Measurements from ENCODE around the gene ERC2.

The ERC2 gene

DNA sequence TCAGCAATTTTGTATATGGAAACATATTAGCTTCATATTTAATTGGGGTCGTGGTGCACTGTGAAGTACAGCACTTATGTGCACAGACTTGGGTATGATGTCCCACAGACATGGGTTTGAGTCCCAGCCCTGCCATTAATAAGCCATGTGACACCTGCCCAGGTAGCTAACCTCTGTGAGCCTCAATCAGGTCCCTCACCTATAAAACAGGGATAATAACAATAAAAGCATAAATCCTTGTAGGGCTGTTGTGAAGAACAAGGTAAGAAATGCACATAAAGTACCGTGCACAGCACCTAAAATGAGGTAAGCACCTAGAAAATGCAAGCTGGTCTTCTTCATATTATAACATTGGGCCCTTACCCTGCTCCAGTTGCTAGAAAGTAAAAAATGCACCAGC lies 807.6 kb downstream of the ERC2 start:
- Histone ChIP-seq H2AFZ (ENCODE audit: low read depth, low read length, severe bottlenecking) (no peak overlapping the region), H3K79me2 (ENCODE audit: insufficient read depth, low read length) (no peaks in the 10 kb centered on the region), H4K20me1 (ENCODE audit: low read depth, low read length) (no peaks in the 10 kb centered on the region), H3K27ac (ENCODE audit: low read depth, low read length) (no peak overlapping the region), H3K36me3 (ENCODE audit: low read length) (no peaks in the 10 kb centered on the region), H3K9ac (ENCODE audit: low read length) (no peak overlapping the region), H3K27me3 (ENCODE audit: low read length) (no peaks in the 10 kb centered on the region), H3F3A (ENCODE audit: insufficient read depth) (no peaks in the 10 kb centered on the region), H3K9me2 (replicated peaks; ENCODE audit: insufficient read depth, low read length) (no peaks in the 10 kb centered on the region), H3K4me3 (ENCODE audit: insufficient read depth, low read length, poor library complexity, severe bottlenecking) (no peak overlapping the region), H3K9me3 (ENCODE audit: insufficient read depth, low read length) (no peaks in the 10 kb centered on the region), H3K4me2 (ENCODE audit: low read depth, low read length, poor library complexity, severe bottlenecking) (no peak overlapping the region)
- TF ChIP-seq EZH2phosphoT487 (conservative IDR thresholded peaks at IDR 0.05; ENCODE audit: low read length), result no peak
- TF ChIP-seq, protein P1, sequence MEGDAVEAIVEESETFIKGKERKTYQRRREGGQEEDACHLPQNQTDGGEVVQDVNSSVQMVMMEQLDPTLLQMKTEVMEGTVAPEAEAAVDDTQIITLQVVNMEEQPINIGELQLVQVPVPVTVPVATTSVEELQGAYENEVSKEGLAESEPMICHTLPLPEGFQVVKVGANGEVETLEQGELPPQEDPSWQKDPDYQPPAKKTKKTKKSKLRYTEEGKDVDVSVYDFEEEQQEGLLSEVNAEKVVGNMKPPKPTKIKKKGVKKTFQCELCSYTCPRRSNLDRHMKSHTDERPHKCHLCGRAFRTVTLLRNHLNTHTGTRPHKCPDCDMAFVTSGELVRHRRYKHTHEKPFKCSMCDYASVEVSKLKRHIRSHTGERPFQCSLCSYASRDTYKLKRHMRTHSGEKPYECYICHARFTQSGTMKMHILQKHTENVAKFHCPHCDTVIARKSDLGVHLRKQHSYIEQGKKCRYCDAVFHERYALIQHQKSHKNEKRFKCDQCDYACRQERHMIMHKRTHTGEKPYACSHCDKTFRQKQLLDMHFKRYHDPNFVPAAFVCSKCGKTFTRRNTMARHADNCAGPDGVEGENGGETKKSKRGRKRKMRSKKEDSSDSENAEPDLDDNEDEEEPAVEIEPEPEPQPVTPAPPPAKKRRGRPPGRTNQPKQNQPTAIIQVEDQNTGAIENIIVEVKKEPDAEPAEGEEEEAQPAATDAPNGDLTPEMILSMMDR (IDR thresholded peaks at IDR 0.05; ENCODE audit: insufficient read depth, low read length, poor library complexity, severe bottlenecking), result no peak

DNA sequence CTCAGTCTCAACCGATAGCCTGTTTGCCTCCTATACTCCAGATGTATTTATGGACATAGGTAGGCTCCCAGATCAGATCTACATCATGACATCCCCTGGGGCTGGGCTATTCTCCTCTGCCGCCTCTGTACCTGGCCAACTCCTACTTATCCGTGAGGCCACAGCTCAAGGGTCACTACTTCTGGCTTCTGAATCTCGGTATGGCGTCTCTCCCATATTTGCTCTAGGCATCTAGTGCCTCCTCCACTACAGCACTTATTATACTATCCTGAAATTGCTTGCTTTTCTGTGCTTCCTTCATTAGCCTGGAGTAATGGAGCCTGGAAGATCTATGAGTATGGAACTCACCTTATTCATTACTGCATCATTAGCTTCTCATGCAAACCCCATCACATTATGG lies 808.6 kb downstream of the ERC2 start:
- H3K4me2 ChIP-seq (ENCODE audit: low read depth, low read length, poor library complexity, severe bottlenecking), result no peak overlapping the region
- TF ChIP-seq EZH2phosphoT487 (conservative IDR thresholded peaks at IDR 0.05; ENCODE audit: low read length), result no peak
- TF ChIP-seq, protein P1 (IDR thresholded peaks at IDR 0.05; ENCODE audit: insufficient read depth, low read length, poor library complexity, severe bottlenecking), result no peak

DNA sequence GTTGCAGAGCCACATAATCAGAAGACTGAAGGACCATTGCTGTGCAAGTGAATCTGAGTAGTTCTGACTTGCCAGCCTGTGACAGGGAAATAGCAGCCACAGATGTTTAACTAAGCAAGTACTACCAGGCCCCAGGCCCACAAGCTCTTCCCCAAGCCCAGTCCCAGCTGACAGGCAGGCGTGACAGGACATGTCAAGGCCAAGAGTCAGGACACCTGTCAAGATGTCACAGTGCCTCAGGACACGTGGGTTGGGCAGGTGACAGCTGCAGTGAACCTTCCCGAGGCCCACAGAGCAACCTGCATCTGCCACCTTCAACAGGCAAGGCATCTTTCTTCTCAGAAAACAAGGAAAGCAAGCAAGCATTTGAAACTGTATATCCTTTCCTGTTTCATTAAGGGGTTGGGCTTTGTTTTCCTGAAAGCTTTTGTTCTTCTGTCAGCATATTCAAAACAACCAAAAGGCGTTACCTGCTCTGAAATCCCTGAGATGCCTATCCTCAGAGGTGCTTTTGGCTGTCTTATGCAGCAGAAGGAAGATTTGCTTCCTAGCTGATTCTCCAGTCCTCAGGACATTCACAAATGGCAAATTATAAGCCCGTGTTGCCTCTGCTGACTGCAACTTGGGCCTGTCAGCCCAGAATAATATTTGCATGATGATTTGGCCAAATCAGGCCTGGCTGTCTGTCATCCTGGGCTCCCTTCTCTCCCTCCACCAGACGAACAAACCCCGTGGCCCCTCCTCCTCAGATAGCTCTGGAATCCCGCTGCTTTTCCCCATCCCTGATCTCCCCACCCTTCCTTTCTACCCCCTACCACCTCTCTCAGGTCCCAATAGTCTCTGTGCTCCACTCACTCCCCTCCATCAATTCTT lies 809.3 kb downstream of the ERC2 start:
- Histone ChIP-seq H3K79me2 (ENCODE audit: insufficient read depth, low read length) (no peaks in the 10 kb centered on the region), H4K20me1 (ENCODE audit: low read depth, low read length) (no peaks in the 10 kb centered on the region), H3K4me3 (ENCODE audit: insufficient read depth, low read length, poor library complexity, severe bottlenecking) (no peak overlapping the region), H3K4me2 (ENCODE audit: low read depth, low read length, poor library complexity, severe bottlenecking) (no peak overlapping the region), H2AFZ (ENCODE audit: low read depth, low read length, severe bottlenecking) (no peak overlapping the region), H3F3A (ENCODE audit: insufficient read depth) (no peaks in the 10 kb centered on the region), H3K9me2 (replicated peaks; ENCODE audit: insufficient read depth, low read length) (no peaks in the 10 kb centered on the region), H3K36me3 (ENCODE audit: low read length) (no peaks in the 10 kb centered on the region), H3K27ac (ENCODE audit: low read depth, low read length) (no peak overlapping the region), H3K27me3 (ENCODE audit: low read length) (no peaks in the 10 kb centered on the region), H3K9me3 (ENCODE audit: insufficient read depth, low read length) (no peaks in the 10 kb centered on the region), H3K9ac (ENCODE audit: low read length) (no peak overlapping the region)
- TF ChIP-seq, protein P1 (IDR thresholded peaks at IDR 0.05; ENCODE audit: insufficient read depth, low read length, poor library complexity, severe bottlenecking), result no peak
- no peak for TF ChIP-seq EZH2phosphoT487 (conservative IDR thresholded peaks at IDR 0.05; ENCODE audit: low read length)

More for the DNA sequence above, 808.6 kb downstream of the ERC2 start:
- Histone ChIP-seq H3K27ac (ENCODE audit: low read depth, low read length) (no peak overlapping the region), H4K20me1 (ENCODE audit: low read depth, low read length) (no peaks in the 10 kb centered on the region), H3K79me2 (ENCODE audit: insufficient read depth, low read length) (no peaks in the 10 kb centered on the region), H3K9ac (ENCODE audit: low read length) (no peak overlapping the region), H3K9me3 (ENCODE audit: insufficient read depth, low read length) (no peaks in the 10 kb centered on the region), H3K9me2 (replicated peaks; ENCODE audit: insufficient read depth, low read length) (no peaks in the 10 kb centered on the region), H3K4me3 (ENCODE audit: insufficient read depth, low read length, poor library complexity, severe bottlenecking) (no peak overlapping the region), H3K36me3 (ENCODE audit: low read length) (no peaks in the 10 kb centered on the region), H3F3A (ENCODE audit: insufficient read depth) (no peaks in the 10 kb centered on the region), H3K27me3 (ENCODE audit: low read length) (no peaks in the 10 kb centered on the region), H2AFZ (ENCODE audit: low read depth, low read length, severe bottlenecking) (no peak overlapping the region)

Measured in SU-DHL-6 (cell line).